Glomerular endothelial cell (primary cell): ENCODE results near the gene SNX32. TPM values are rescaled to one million over a fixed set of nuclear protein-coding genes. Genes with fewer than 3 reads are reported as not detected.

Experiments
- DNase-seq: peaks from one replicate; pipeline ENCODE4 v3.0.0-alpha.2; 2011; ENCODE audit warnings: low read depth, low spot score; ENCODE audit errors: extremely low read depth
- total RNA-seq: library from RNA; depleted of rRNA; stranded (reverse); fragments of >200 nt; gene quantifications from 2 replicates; pipeline ENCODE4 v1.2.3, GENCODE V29; 2015

Gene SNX32
- total RNA-seq, 1 donor from 2014 or later = not detected

GRCh38 chr11:65865550-65866172 is 31.9 kb downstream of the SNX32 start:
- DNase-seq = no peak

- no peak for DNase-seq
Observed at GRCh38 chr11:65866509-65867283, 32.9 kb downstream of the SNX32 start.

- DNase-seq = no peak
Observed at GRCh38 chr11:65867284-65868071, 33.7 kb downstream of the SNX32 start.

GRCh38 chr11:65868076-65868667 is 34.4 kb downstream of the SNX32 start:
- no peak for DNase-seq

GRCh38 chr11:65868907-65869306 is 35.1 kb downstream of the SNX32 start:
- DNase-seq = no peak

GRCh38 chr11:65869643-65870306 is 36.0 kb downstream of the SNX32 start:
- DNase-seq = no peak

GRCh38 chr11:65870307-65870658 is 36.5 kb downstream of the SNX32 start:
- DNase-seq = no peak

- no peak for DNase-seq
Observed at GRCh38 chr11:65870706-65871681, 37.2 kb downstream of the SNX32 start.

DNA sequence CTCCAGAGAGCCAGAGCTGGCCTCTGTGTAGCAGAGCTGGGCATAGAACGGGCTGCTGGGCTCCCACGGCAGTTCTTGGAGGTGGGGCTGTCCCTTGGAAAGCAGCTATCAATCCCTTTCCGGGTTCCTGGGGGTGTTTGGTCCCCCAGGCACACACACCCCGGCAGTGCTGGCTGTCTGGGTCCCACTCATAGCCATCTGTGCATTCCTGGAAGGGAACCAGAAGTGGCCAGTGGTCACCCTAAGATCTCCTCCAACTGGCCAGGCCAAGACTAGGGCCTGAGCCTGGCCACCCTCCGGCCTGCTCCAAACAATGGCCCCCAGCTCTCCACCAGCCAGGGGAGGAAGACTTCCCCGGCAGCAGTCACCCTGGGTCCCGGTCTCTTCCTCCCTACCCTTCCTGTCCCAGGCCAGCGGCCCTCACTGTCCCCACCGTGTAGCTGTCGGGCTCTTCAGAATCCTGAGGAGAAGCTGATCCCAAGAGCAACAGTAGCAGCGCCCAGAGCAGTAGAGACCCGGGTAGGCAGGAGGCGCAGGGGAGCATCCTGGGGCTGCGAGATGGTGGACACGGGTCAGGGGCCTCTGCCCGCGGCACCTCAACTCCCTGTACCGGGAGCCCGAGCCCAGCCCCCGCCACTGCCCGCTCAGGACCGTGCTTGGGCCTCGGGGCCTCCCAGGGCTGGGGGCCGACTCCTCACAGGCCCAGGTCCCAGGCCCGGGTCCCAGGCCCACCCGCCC is 38.2 kb downstream of the SNX32 start:
- no peak for DNase-seq

GRCh38 chr11:65872586-65873317 is 39.0 kb downstream of the SNX32 start, which contains the start of gene EFEMP2:
EFEMP2 (minus strand) TSS chr11:65872800; CDS start chr11:65872354, 446 bp downstream.
- no peak for DNase-seq

- no peak for DNase-seq
Observed at GRCh38 chr11:65873318-65874156, 39.8 kb downstream of the SNX32 start.

DNA sequence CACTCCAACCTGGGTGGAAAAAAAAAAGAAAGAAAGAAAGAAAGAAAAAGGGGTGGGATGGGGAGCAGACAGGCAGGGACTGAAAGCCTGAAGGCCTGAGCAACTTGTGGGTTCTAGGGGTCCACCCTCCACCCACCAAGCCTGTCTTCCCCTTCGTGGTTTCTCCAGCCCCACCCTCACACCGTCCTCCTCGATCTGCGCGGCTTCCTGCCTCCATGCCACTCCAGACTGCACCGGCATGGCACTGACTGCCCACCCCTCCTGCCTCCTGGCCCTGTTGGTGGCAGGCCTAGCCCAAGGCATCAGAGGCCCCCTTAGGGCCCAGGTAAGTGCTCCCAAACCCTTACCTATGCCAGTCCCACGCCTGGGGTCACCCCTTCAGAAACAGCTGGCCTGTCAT is 45.9 kb downstream of the SNX32 start, which contains the start of gene CTSW:
CTSW (plus strand) TSS at position 221 of the 400 bp plus-strand sequence; CDS start at position 239, 18 bp downstream.
- no peak for DNase-seq

DNA sequence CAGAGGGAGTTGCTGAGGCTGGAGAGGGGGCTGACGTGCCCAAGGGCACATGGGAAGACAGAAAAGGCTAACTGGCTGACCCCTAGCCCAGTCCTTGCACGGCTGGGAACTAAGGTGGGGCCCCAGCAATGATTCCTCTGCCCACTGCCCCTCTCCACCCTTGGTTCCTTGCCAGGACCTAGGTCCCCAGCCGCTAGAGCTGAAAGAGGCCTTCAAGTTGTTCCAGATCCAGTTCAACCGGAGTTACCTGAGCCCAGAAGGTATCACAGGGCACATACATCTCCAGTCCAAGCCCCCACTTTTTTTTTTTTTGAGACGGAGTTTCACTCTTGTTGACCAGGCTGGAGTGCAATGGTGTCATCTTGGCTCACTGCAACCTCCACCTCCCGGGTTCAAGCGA is 46.3 kb downstream of the SNX32 start:
- DNase-seq = no peak

DNA sequence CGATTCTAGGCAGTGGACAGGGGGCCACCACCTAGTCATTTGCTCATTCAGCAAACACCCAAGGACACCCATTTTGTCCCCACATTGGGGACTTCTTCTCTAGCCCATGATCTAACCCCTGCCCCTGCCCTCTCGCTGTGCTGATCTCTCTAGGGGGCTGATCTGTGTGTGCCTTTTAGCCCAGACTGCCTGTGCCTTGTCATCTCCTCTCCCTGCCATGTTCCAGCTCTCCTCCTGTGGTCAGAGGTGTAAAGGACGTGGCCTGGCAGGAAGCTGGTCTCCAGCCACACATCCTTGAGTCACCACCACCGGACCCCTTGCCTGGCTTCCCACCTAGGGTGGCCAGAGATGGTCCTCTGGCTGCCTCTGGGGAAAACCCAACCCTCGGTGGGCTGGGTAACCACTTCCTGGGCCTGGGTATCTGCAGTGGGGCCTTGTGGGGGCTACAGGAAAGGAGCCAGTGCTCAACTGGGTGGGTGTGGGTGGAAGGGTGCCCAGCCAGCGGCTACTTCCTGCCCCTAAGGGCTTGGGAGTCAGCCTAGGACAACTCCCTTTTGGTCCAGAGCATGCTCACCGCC is 47.2 kb downstream of the SNX32 start:
- no peak for DNase-seq

DNA sequence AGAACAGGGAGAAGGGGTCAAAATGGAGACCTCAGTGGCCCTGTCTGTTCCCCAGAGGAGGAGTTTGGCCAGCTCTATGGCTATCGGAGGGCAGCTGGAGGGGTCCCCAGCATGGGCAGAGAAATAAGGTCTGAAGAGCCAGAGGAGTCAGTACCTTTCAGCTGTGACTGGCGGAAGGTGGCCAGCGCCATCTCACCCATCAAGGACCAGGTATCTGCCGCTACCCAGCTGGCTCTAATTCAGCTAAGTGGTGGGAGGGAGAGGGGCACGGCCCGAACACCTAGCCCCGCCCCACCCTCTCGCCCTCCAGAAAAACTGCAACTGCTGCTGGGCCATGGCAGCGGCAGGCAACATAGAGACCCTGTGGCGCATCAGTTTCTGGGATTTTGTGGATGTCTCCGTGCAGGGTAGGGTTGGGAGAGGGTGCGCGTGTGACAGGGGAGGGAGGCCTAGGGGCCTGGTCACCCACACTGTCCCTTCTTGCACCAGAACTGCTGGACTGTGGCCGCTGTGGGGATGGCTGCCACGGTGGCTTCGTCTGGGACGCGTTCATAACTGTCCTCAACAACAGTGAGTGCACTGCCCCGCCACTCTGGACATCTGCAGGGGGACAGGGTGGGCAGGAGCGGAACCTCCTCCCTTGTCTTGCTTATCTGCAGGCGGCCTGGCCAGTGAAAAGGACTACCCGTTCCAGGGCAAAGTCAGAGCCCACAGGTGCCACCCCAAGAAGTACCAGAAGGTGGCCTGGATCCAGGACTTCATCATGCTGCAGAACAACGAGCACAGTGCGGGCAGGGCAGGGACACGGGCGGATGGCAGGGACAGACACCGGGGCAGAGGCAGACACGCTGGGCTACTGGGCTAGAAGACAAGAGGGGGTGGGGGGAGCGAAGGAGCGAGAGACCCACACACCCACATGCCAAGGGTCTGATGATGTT is 48.6 kb downstream of the SNX32 start:
- DNase-seq = no peak
